Epithelial cell of alveolus of lung (primary cell): Measurements from ENCODE around the gene UGGT2. TPM values are rescaled to one million over a fixed set of nuclear protein-coding genes. Genes with fewer than 3 reads are reported as not detected.

Source experiments
- total RNA-seq: library from RNA; depleted of rRNA; stranded (reverse); fragments of >200 nt; gene quantifications from 2 replicates; pipeline ENCODE4 v1.2.1, GENCODE V29; 2015

The UGGT2 gene, protein sequence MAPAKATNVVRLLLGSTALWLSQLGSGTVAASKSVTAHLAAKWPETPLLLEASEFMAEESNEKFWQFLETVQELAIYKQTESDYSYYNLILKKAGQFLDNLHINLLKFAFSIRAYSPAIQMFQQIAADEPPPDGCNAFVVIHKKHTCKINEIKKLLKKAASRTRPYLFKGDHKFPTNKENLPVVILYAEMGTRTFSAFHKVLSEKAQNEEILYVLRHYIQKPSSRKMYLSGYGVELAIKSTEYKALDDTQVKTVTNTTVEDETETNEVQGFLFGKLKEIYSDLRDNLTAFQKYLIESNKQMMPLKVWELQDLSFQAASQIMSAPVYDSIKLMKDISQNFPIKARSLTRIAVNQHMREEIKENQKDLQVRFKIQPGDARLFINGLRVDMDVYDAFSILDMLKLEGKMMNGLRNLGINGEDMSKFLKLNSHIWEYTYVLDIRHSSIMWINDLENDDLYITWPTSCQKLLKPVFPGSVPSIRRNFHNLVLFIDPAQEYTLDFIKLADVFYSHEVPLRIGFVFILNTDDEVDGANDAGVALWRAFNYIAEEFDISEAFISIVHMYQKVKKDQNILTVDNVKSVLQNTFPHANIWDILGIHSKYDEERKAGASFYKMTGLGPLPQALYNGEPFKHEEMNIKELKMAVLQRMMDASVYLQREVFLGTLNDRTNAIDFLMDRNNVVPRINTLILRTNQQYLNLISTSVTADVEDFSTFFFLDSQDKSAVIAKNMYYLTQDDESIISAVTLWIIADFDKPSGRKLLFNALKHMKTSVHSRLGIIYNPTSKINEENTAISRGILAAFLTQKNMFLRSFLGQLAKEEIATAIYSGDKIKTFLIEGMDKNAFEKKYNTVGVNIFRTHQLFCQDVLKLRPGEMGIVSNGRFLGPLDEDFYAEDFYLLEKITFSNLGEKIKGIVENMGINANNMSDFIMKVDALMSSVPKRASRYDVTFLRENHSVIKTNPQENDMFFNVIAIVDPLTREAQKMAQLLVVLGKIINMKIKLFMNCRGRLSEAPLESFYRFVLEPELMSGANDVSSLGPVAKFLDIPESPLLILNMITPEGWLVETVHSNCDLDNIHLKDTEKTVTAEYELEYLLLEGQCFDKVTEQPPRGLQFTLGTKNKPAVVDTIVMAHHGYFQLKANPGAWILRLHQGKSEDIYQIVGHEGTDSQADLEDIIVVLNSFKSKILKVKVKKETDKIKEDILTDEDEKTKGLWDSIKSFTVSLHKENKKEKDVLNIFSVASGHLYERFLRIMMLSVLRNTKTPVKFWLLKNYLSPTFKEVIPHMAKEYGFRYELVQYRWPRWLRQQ (N-terminal part only)
- total RNA-seq, result 24.6 and 31.2 TPM in 2 replicates

DNA sequence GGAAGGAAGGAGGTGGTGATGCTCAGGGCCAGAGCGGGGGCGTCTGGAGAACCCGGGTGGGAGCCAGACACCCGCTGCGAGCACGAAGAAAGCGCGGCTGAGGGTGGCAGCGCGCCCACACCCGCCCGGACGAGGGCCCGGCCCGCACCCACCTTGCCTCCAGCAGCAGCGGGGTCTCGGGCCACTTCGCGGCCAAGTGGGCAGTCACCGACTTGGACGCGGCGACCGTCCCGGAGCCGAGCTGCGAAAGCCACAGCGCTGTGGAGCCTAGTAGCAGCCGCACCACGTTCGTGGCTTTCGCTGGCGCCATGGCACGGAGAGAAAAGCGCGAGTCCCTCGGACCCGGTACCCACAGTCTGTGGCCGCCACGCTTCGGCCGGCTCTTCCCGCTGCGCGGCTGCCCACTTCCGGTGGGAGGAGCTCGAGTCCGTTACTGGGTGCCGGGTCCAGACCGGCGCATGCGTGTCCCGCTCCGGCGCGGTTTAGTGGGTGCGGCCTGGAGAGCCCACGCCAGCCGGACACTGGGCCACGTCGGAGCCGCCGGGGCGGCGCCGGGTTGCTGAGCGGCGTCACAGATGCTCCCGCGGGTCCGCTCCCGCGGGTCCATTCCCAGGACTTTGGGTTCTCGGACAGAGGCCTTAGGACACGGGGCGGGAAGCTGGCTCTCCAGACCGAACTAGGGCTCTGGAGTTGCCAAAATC lies at the start of gene UGGT2:
TSS of gene UGGT2 (minus strand) at position 399 of the 701 bp plus-strand sequence. CDS start at position 310, 89 bp downstream.

DNA sequence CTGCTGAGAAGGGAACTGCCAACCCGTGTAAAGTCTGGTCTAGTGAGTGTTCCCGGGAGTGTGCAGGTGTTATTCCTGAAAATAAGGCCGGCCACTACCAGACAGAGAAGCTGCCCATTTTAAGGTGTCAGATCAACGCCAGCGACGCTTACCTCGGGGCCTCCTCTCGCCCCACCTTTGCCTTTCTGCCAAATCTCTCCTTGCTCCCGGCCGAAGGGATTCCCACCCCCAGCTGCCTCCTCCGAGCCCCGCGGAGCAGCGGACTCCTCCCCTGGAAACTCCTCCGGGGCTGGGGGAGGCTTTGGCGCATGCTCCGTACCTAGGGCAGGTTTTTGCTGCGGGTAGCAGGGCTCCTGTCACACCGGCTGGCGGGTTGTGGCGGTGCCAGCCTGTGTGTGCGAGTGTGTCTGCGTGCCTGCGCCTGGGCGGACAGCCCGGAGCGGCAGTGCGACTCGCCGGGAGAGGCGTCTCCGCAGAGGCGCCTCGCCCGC lies 36.6 kb upstream of the UGGT2 start, which contains the start of gene HS6ST3:
TSS of gene HS6ST3 (plus strand) at position 359 of the 491 bp plus-strand sequence.

Other genes starting within 250 kb of the UGGT2 start
- 0.13 TPM in 1 of 2 replicates, not detected in the other for gene HS6ST3, start 36.7 kb upstream of the UGGT2 start, total RNA-seq